Mesendoderm (in vitro differentiated cells): ENCODE results near the gene TRPC6.

Source experiments
- DNase-seq: peaks from one replicate; pipeline ENCODE4 v3.0.0; 2013
- H2AK5ac ChIP-seq: 2 replicates; pipeline ENCODE4 v1.6.1; 2013; ENCODE audit warnings: low read length, inconsistent platforms
- H2BK120ac ChIP-seq: 2 replicates; pipeline ENCODE4 v1.6.1; 2013; ENCODE audit warnings: low read depth, mild to moderate bottlenecking, low read length, moderate library complexity, mixed read lengths
- H2BK15ac ChIP-seq: replicated peaks from 2 replicates; pipeline ENCODE4 v1.6.1; 2013; ENCODE audit warnings: low read depth, mild to moderate bottlenecking, moderate library complexity
- H2BK5ac ChIP-seq: 2 replicates; pipeline ENCODE4 v1.6.1; 2013; ENCODE audit warnings: low read length, inconsistent platforms
- H3K18ac ChIP-seq: 2 replicates; pipeline ENCODE4 v1.6.1; 2013; ENCODE audit warnings: mild to moderate bottlenecking, low read length, mixed read lengths
- H3K23ac ChIP-seq: one replicate; pipeline ENCODE4 v1.6.1; 2013; ENCODE audit warnings: low read length
- H3K27ac ChIP-seq: 2 replicates; pipeline ENCODE4 v1.5.1; 2013; ENCODE audit warnings: low read depth, mild to moderate bottlenecking, inconsistent platforms, low read length, moderate library complexity
- H3K27me3 ChIP-seq: 2 replicates; pipeline ENCODE4 v1.6.1; 2013; ENCODE audit warnings: low read length, control low read depth, mild to moderate bottlenecking, inconsistent platforms; ENCODE audit not compliant: insufficient read depth, poor library complexity
- H3K36me3 ChIP-seq: 2 replicates; pipeline ENCODE4 v1.6.1; 2013; ENCODE audit warnings: low read length, inconsistent platforms; ENCODE audit not compliant: control insufficient read depth, insufficient read depth
- H3K4ac ChIP-seq: one replicate; pipeline ENCODE4 v1.6.1; 2013; ENCODE audit warnings: low read depth, mild to moderate bottlenecking, low read length, moderate library complexity
- H3K4me1 ChIP-seq: 2 replicates; pipeline ENCODE4 v1.6.1; 2013; ENCODE audit warnings: low read depth, low read length, inconsistent platforms; ENCODE audit not compliant: control insufficient read depth
- H3K4me2 ChIP-seq: 2 replicates; pipeline ENCODE4 v1.6.1; 2013; ENCODE audit warnings: low read length
- H3K4me3 ChIP-seq: 2 replicates; pipeline ENCODE4 v1.5.1; 2013; ENCODE audit warnings: mild to moderate bottlenecking, low read length
- H3K56ac ChIP-seq: one replicate; pipeline ENCODE4 v1.6.1; 2013; ENCODE audit warnings: low read length
- H3K79me1 ChIP-seq: 2 replicates; pipeline ENCODE4 v1.6.1; 2013; ENCODE audit warnings: low read length, inconsistent platforms
- H3K79me2 ChIP-seq: 2 replicates; pipeline ENCODE4 v1.6.1; 2013; ENCODE audit warnings: mild to moderate bottlenecking, low read length; ENCODE audit not compliant: control insufficient read depth, insufficient read depth
- H3K9ac ChIP-seq: 2 replicates; pipeline ENCODE4 v1.6.1; 2013; ENCODE audit warnings: low read length, inconsistent platforms
- H4K5ac ChIP-seq: one replicate; pipeline ENCODE4 v1.6.1; 2013; ENCODE audit warnings: low read length
- H4K8ac ChIP-seq: one replicate; pipeline ENCODE4 v1.6.1; 2013; ENCODE audit warnings: low read depth, mild to moderate bottlenecking, control low read depth, low read length, moderate library complexity
- WGBS: extraction: QIAGEN DNeasy Blood & Tissue Kit; methylation state at CpG from one replicate; pipeline ENCODE4 v1.1.7; 2013; ENCODE audit warnings: low lambda C conversion rate, missing lambda C conversion rate; ENCODE audit not compliant: insufficient coverage; ENCODE audit errors: extremely low coverage; 5-methylcytosine and 5-hydroxymethylcytosine counted together

The TRPC6 gene

GRCh38 chr11:101521821-101522220 is 62.0 kb downstream of the TRPC6 start:
- no peak overlapping the region for H3K23ac ChIP-seq
- H3K4me1 ChIP-seq: peaks cover 2% of the 10 kb centered on the region
- no peak overlapping the region for H3K9ac ChIP-seq
- no peak overlapping the region for H2BK15ac ChIP-seq
- H3K4me2 ChIP-seq: no peak overlapping the region
- no peaks in the 10 kb centered on the region for H3K27me3 ChIP-seq
- H3K4me3 ChIP-seq: no peak overlapping the region
- H3K18ac ChIP-seq: no peak overlapping the region
- H2AK5ac ChIP-seq: no peak overlapping the region
- no peaks in the 10 kb centered on the region for H3K79me1 ChIP-seq
- H3K56ac ChIP-seq: no peak overlapping the region
- H3K4ac ChIP-seq: no peak overlapping the region
- H3K36me3 ChIP-seq: no peaks in the 10 kb centered on the region
- H3K79me2 ChIP-seq: no peaks in the 10 kb centered on the region
- WGBS: no CpG with 5 or more reads among the region's 2 CpGs
- no peak overlapping the region for H3K27ac ChIP-seq
- H4K5ac ChIP-seq: no peak overlapping the region
- H2BK5ac ChIP-seq: no peak overlapping the region
- H4K8ac ChIP-seq: no peak overlapping the region
- no peak overlapping the region for H2BK120ac ChIP-seq
- DNase-seq: no peak

GRCh38 chr11:101516546-101516945 is 67.3 kb downstream of the TRPC6 start:
- no peak overlapping the region for H4K5ac ChIP-seq

GRCh38 chr11:101511065-101511464 is 72.7 kb downstream of the TRPC6 start:
- no peak for DNase-seq

More at GRCh38 chr11:101516546-101516945, 67.3 kb downstream of the TRPC6 start:
- Histone ChIP-seq H3K4me1 (peaks cover 3% of the 10 kb centered on the region), H3K4ac (no peak overlapping the region), H3K4me2 (no peak overlapping the region), H2AK5ac (no peak overlapping the region), H4K8ac (no peak overlapping the region), H2BK15ac (no peak overlapping the region), H3K27me3 (no peaks in the 10 kb centered on the region), H3K9ac (no peak overlapping the region), H3K36me3 (no peaks in the 10 kb centered on the region), H3K79me2 (no peaks in the 10 kb centered on the region), H3K4me3 (no peak overlapping the region), H2BK5ac (no peak overlapping the region), H2BK120ac (no peak overlapping the region), H3K27ac (no peak overlapping the region), H3K18ac (no peak overlapping the region), H3K79me1 (no peaks in the 10 kb centered on the region), H3K56ac (no peak overlapping the region), H3K23ac (no peak overlapping the region)
- DNase-seq: peak; percentile 88
- no CpG with 5 or more reads among the region's 3 CpGs for WGBS

GRCh38 chr11:101510591-101510990 is 73.2 kb downstream of the TRPC6 start:
- Histone ChIP-seq H3K4ac (no peak overlapping the region), H3K4me1 (no peaks in the 10 kb centered on the region), H3K36me3 (no peaks in the 10 kb centered on the region), H3K4me2 (no peak overlapping the region), H3K56ac (no peak overlapping the region), H2AK5ac (no peak overlapping the region), H3K79me2 (no peaks in the 10 kb centered on the region), H3K27ac (no peak overlapping the region), H3K9ac (no peak overlapping the region), H3K79me1 (no peaks in the 10 kb centered on the region), H2BK120ac (no peak overlapping the region), H3K4me3 (no peak overlapping the region), H2BK5ac (no peak overlapping the region), H3K27me3 (no peaks in the 10 kb centered on the region), H4K8ac (no peak overlapping the region), H3K23ac (no peak overlapping the region), H2BK15ac (no peak overlapping the region), H3K18ac (no peak overlapping the region), H4K5ac (no peak overlapping the region)
- DNase-seq: no peak
- no CpG with 5 or more reads among the region's 1 CpG for WGBS

More at GRCh38 chr11:101511065-101511464, 72.7 kb downstream of the TRPC6 start:
- Histone ChIP-seq H3K27me3 (no peaks in the 10 kb centered on the region), H3K4me3 (no peak overlapping the region), H3K36me3 (no peaks in the 10 kb centered on the region), H3K56ac (no peak overlapping the region), H3K79me1 (no peaks in the 10 kb centered on the region), H3K23ac (no peak overlapping the region), H3K4me2 (no peak overlapping the region), H3K4ac (no peak overlapping the region), H3K9ac (no peak overlapping the region), H2BK15ac (no peak overlapping the region), H2BK5ac (no peak overlapping the region), H2BK120ac (no peak overlapping the region), H3K27ac (no peak overlapping the region), H2AK5ac (no peak overlapping the region), H4K8ac (no peak overlapping the region), H3K79me2 (no peaks in the 10 kb centered on the region), H4K5ac (no peak overlapping the region), H3K4me1 (no peaks in the 10 kb centered on the region), H3K18ac (no peak overlapping the region)
- no CpG with 5 or more reads among the region's 1 CpG for WGBS

- Histone ChIP-seq H3K36me3 (no peaks in the 10 kb centered on the region), H3K4me3 (no peak overlapping the region), H3K4me2 (no peak overlapping the region), H3K9ac (no peak overlapping the region), H3K56ac (no peak overlapping the region), H3K4ac (no peak overlapping the region), H2AK5ac (no peak overlapping the region), H2BK5ac (no peak overlapping the region), H3K79me2 (no peaks in the 10 kb centered on the region), H4K5ac (no peak overlapping the region), H3K27me3 (no peaks in the 10 kb centered on the region), H3K27ac (no peak overlapping the region), H3K18ac (no peak overlapping the region), H4K8ac (no peak overlapping the region), H2BK120ac (no peak overlapping the region), H3K4me1 (no peaks in the 10 kb centered on the region), H2BK15ac (no peak overlapping the region), H3K23ac (no peak overlapping the region), H3K79me1 (no peaks in the 10 kb centered on the region)
- no CpG with 5 or more reads among the region's 1 CpG for WGBS
- no peak for DNase-seq
Measured at GRCh38 chr11:101509922-101510321, 73.9 kb downstream of the TRPC6 start.

- H3K36me3 ChIP-seq: no peaks in the 10 kb centered on the region
- DNase-seq: no peak
- no peak overlapping the region for H3K23ac ChIP-seq
- H3K18ac ChIP-seq: no peak overlapping the region
- H3K4me2 ChIP-seq: no peak overlapping the region
- no peak overlapping the region for H3K56ac ChIP-seq
- H2BK5ac ChIP-seq: no peak overlapping the region
- H3K79me1 ChIP-seq: no peaks in the 10 kb centered on the region
- no peaks in the 10 kb centered on the region for H3K4me1 ChIP-seq
- no peak overlapping the region for H3K4me3 ChIP-seq
- no peaks in the 10 kb centered on the region for H3K79me2 ChIP-seq
- H2BK120ac ChIP-seq: no peak overlapping the region
- H2BK15ac ChIP-seq: no peak overlapping the region
- H4K5ac ChIP-seq: no peak overlapping the region
- H2AK5ac ChIP-seq: no peak overlapping the region
- H3K27me3 ChIP-seq: no peaks in the 10 kb centered on the region
- no peak overlapping the region for H4K8ac ChIP-seq
- H3K27ac ChIP-seq: no peak overlapping the region
- no peak overlapping the region for H3K9ac ChIP-seq
- no CpG with 5 or more reads among the region's 2 CpGs for WGBS
- no peak overlapping the region for H3K4ac ChIP-seq
Measured at GRCh38 chr11:101508370-101508769, 75.4 kb downstream of the TRPC6 start.
